Spleen (tissue), 7 donors: ENCODE data around the gene WDR38.

ENCODE experiments used
- CTCF ChIP-seq, 11 experiments: fragments of 200-600 bp in 7 of 11; fragments of 450-650 bp in 4 of 11; sonication (generic) in 4 of 11; IDR thresholded peaks in 8 of 11; conservative IDR thresholded peaks in 3 of 11; 1 replicate in 7 of 11; 2 replicates in 4 of 11; pipeline versions ENCODE4 v1.4.0 to v1.8.0; 2016 to 2021; ENCODE audit warnings: antibody characterized with exemption in 11 of 11, inconsistent platforms in 4 of 11, mild to moderate bottlenecking in 1 of 11
- POLR2AphosphoS5 ChIP-seq, 3 donors: sonication (generic); formaldehyde crosslinking; IDR thresholded peaks; one replicate each; pipeline ENCODE4 v1.5.1; 2017; ENCODE audit warnings: antibody characterized with exemption in 3 of 3
- donor health status: DM: no; HTN: no; CAD: no; lungs with moderate emphysema.
- donor health status: DM: no; HTN: no; CAD: no.
- donor health status: DM: no; HTN: no; CAD: no.

GRCh38 chr9:124839612-124840299, 13.5 kb upstream of the WDR38 start:
- TF ChIP-seq POLR2AphosphoS5 (IDR thresholded peaks at IDR 0.05) = no peak
- peak in 9 of 11 experiments; percentile 26 to 53 (median 47) for TF ChIP-seq CTCF (IDR thresholded peaks at IDR 0.05 in 8 of 11, conservative IDR thresholded peaks at IDR 0.05 in 3 of 11)
